GM23338 (cell line): ENCODE results near the gene TMCC1. TPM values are rescaled to one million over a fixed set of nuclear protein-coding genes. Genes with fewer than 3 reads are reported as not detected.

ENCODE experiments used
- ATAC-seq: fragments of 200-7000 bp; cut with Tn5 transposase; 3 replicates; pipeline ENCODE4 v1.9.1; 2020
- DNase-seq: peaks from one replicate; pipeline ENCODE4 v3.0.0-alpha.2; 2015; ENCODE audit warnings: low spot score
- H2AFZ ChIP-seq: fragments of 200-600 bp; sonication (generic); 2 replicates; pipeline ENCODE4 v1.8.0; 2016; ENCODE audit warnings: antibody characterized with exemption, mild to moderate bottlenecking, moderate library complexity
- H3F3A ChIP-seq: fragments of 200-600 bp; sonication (generic); replicated peaks from 2 replicates; pipeline ENCODE4 v1.8.0; 2017; ENCODE audit warnings: antibody characterized with exemption, mixed run types, low read depth
- H3K27ac ChIP-seq: fragments of 200-600 bp; sonication (generic); 2 replicates; pipeline ENCODE4 v1.6.1; 2016; ENCODE audit warnings: low read depth
- H3K27me3 ChIP-seq: fragments of 200-600 bp; sonication (generic); 2 replicates; pipeline ENCODE4 v1.8.0; 2016; ENCODE audit warnings: mild to moderate bottlenecking, mixed run types, moderate library complexity; ENCODE audit not compliant: insufficient read depth
- H3K36me3 ChIP-seq: fragments of 200-600 bp; sonication (generic); 2 replicates; pipeline ENCODE4 v1.8.0; 2016; ENCODE audit warnings: mild to moderate bottlenecking; ENCODE audit not compliant: insufficient read depth
- H3K4me1 ChIP-seq: fragments of 200-600 bp; sonication (generic); 2 replicates; pipeline ENCODE4 v1.8.0; 2016; ENCODE audit warnings: mild to moderate bottlenecking, moderate library complexity; ENCODE audit not compliant: insufficient read depth
- H3K4me2 ChIP-seq: fragments of 200-600 bp; sonication (generic); 2 replicates; pipeline ENCODE4 v1.7.1; 2017; ENCODE audit warnings: mixed run types
- H3K4me3 ChIP-seq: fragments of 200-600 bp; sonication (generic); 2 replicates; pipeline ENCODE4 v1.6.1; 2016; ENCODE audit warnings: mixed run types
- H3K79me2 ChIP-seq: fragments of 200-600 bp; sonication (generic); replicated peaks from 2 replicates; pipeline ENCODE4 v1.8.0; 2017; ENCODE audit warnings: mild to moderate bottlenecking; ENCODE audit not compliant: insufficient read depth
- H3K9me2 ChIP-seq: fragments of 200-600 bp; sonication (generic); 2 replicates; pipeline ENCODE4 v1.8.0; 2017; ENCODE audit not compliant: insufficient read depth
- H4K20me1 ChIP-seq: fragments of 200-600 bp; sonication (generic); replicated peaks from 2 replicates; pipeline ENCODE4 v1.8.0; 2017; ENCODE audit warnings: mild to moderate bottlenecking; ENCODE audit not compliant: insufficient read depth
- H3K27ac Mint-ChIP-seq: 2 replicates; pipeline ENCODE4 v1.8.0; 2020; ENCODE audit warnings: inconsistent platforms, mild to moderate bottlenecking, moderate library complexity, mixed read lengths
- H3K27me3 Mint-ChIP-seq: 3 replicates; pipeline ENCODE4 v1.8.0; 2022; ENCODE audit warnings: low read depth, mild to moderate bottlenecking, moderate library complexity, mixed read lengths, inconsistent platforms; ENCODE audit not compliant: insufficient read depth, poor library complexity
- H3K36me3 Mint-ChIP-seq: 3 replicates; pipeline ENCODE4 v1.8.0; 2021; ENCODE audit warnings: low read depth, mild to moderate bottlenecking, inconsistent platforms, moderate library complexity, mixed read lengths
- H3K4me1 Mint-ChIP-seq: 3 replicates; pipeline ENCODE4 v1.8.0; 2020; ENCODE audit warnings: mild to moderate bottlenecking, inconsistent platforms, mixed read lengths
- H3K4me3 Mint-ChIP-seq: 3 replicates; pipeline ENCODE4 v1.8.0; 2021; ENCODE audit warnings: moderate library complexity, mild to moderate bottlenecking, inconsistent platforms, mixed read lengths
- H3K9me3 Mint-ChIP-seq: 3 replicates; pipeline ENCODE4 v1.8.0; 2020; ENCODE audit warnings: moderate library complexity, mild to moderate bottlenecking, inconsistent platforms, mixed read lengths
- CREB1 ChIP-seq: fragments of 250-450 bp; sonication (Bioruptor Pico); IDR thresholded peaks from 2 replicates; pipeline ENCODE4 v1.5.0; 2020; ENCODE audit warnings: low read depth, mild to moderate bottlenecking, moderate library complexity
- CTCF ChIP-seq, 2 experiments: fragments of 200-600 bp in 1 of 2; sonication (generic) in 1 of 2; conservative IDR thresholded peaks; 2 replicates each; pipeline versions ENCODE4 v1.5.1 to v1.6.1; 2016 to 2017; ENCODE audit warnings: antibody characterized with exemption in 2 of 2, low read depth in 2 of 2, mild to moderate bottlenecking in 2 of 2, moderate library complexity in 1 of 2
- EZH2phosphoT487 ChIP-seq: fragments of 200-600 bp; sonication (generic); IDR thresholded peaks from one replicate; pipeline ENCODE4 v1.8.1; 2018; ENCODE audit warnings: antibody characterized with exemption; ENCODE audit not compliant: unreplicated experiment
- JUNB ChIP-seq: IDR thresholded peaks from one replicate; pipeline ENCODE4 v1.6.1; 2016; ENCODE audit warnings: antibody characterized with exemption; ENCODE audit not compliant: unreplicated experiment
- STAT1 ChIP-seq: IDR thresholded peaks from one replicate; pipeline ENCODE4 v1.6.1; 2016; ENCODE audit warnings: antibody characterized with exemption; ENCODE audit not compliant: unreplicated experiment
- ZNF114 ChIP-seq: fragments of 250-450 bp; sonication (Bioruptor Pico); IDR thresholded peaks from 2 replicates; pipeline ENCODE4 v1.5.0; 2020; ENCODE audit warnings: mild to moderate bottlenecking, moderate library complexity
- ZNF331 ChIP-seq: fragments of 250-450 bp; sonication (Bioruptor Pico); IDR thresholded peaks from 2 replicates; pipeline ENCODE4 v1.5.0; 2020; ENCODE audit warnings: low read depth, mild to moderate bottlenecking, moderate library complexity
- polyA plus RNA-seq: library from polyadenylated mRNA; unstranded; fragments of >200 nt; fragmentation: Nextera tagmentation; extraction: Ambion mirVana; gene quantifications from 2 replicates; pipeline ENCODE4 v1.2.1, GENCODE V29; 2016
- total RNA-seq: library from RNA; depleted of rRNA; stranded (reverse); fragments of >200 nt; shearing (Covaris generic); gene quantifications from 2 replicates; pipeline ENCODE4 v1.2.3, GENCODE V29; 2014

The TMCC1 gene
- total and polyA plus RNA-seq, 2 experiments from 2014 or later = 8.2 to 18.4 TPM

GRCh38 chr3:129938140-129938930 lies 44.8 kb upstream of the TMCC1 start:
- DNase-seq = peak; percentile 11
- H3K9me3 Mint-ChIP-seq = no peaks in the 10 kb centered on the region
- H3K4me3 Mint-ChIP-seq = no peak overlapping the region

GRCh38 chr3:129937717-129938116 lies 44.2 kb upstream of the TMCC1 start:
- Histone ChIP-seq H3K27me3 (no peaks in the 10 kb centered on the region), H4K20me1 (no peaks in the 10 kb centered on the region), H3K4me1 (0 out of 2 replicates have a peak, but pooled peaks cover 9% of the 10 kb centered on the region), H3K4me3 (no peak overlapping the region), H3K4me2 (no peak overlapping the region), H3F3A (no peaks in the 10 kb centered on the region), H3K36me3 (no peaks in the 10 kb centered on the region), H2AFZ (peak overlapping the region; percentile 85), H3K27ac (no peak overlapping the region), H3K79me2 (no peaks in the 10 kb centered on the region), H3K9me2 (no peaks in the 10 kb centered on the region)
- peaks cover 12% of the 10 kb centered on the region for H3K4me1 Mint-ChIP-seq
- ATAC-seq (peak; percentile 58), DNase-seq (peak; percentile 51)
- peaks cover 4% of the 10 kb centered on the region for H3K27me3 Mint-ChIP-seq
- H3K36me3 Mint-ChIP-seq = no peaks in the 10 kb centered on the region
- no peaks in the 10 kb centered on the region for H3K9me3 Mint-ChIP-seq
- no peak overlapping the region for H3K4me3 Mint-ChIP-seq
- no peak overlapping the region for H3K27ac Mint-ChIP-seq
- TF ChIP-seq JUNB (no peak), CTCF (conservative IDR thresholded peaks at IDR 0.05; ENCODE audit: low read depth in 2 of 2) (peak in 1 of 2 experiments; percentile 51; a peak in 2 of 4 replicates)

More at GRCh38 chr3:129938140-129938930, 44.8 kb upstream of the TMCC1 start:
- Histone ChIP-seq H3K36me3 (no peaks in the 10 kb centered on the region), H3K27ac (no peak overlapping the region), H4K20me1 (no peaks in the 10 kb centered on the region), H3F3A (no peaks in the 10 kb centered on the region), H3K4me1 (0 out of 2 replicates have a peak, but pooled peaks cover 9% of the 10 kb centered on the region), H2AFZ (peak overlapping the region; percentile 85), H3K4me3 (no peak overlapping the region), H3K9me2 (no peaks in the 10 kb centered on the region), H3K79me2 (no peaks in the 10 kb centered on the region), H3K27me3 (no peaks in the 10 kb centered on the region), H3K4me2 (no peak overlapping the region)
- TF ChIP-seq CTCF (conservative IDR thresholded peaks at IDR 0.05; ENCODE audit: low read depth in 2 of 2) = peak in 1 of 2 experiments; percentile 31; a peak in 1 of 4 replicates
- no peak for TF ChIP-seq STAT1
- no peaks in the 10 kb centered on the region for H3K36me3 Mint-ChIP-seq
- no peak for ATAC-seq
- no peak overlapping the region for H3K27ac Mint-ChIP-seq
- H3K4me1 Mint-ChIP-seq = peaks cover 12% of the 10 kb centered on the region
- peaks cover 5% of the 10 kb centered on the region for H3K27me3 Mint-ChIP-seq

- H3F3A ChIP-seq = no peaks in the 10 kb centered on the region
- Mint-ChIP-seq H3K4me3 (no peak overlapping the region), H3K36me3 (no peaks in the 10 kb centered on the region), H3K4me1 (peaks cover 10% of the 10 kb centered on the region; the same call in 2 of the 3 replicates), H3K27me3 (peaks cover 2% of the 10 kb centered on the region), H3K27ac (no peak overlapping the region), H3K9me3 (no peaks in the 10 kb centered on the region)
- no peaks in the 10 kb centered on the region for H3K27me3 ChIP-seq
- ATAC-seq = no peak
- no peak overlapping the region for H3K4me2 ChIP-seq
- H3K4me1 ChIP-seq = 0 out of 2 replicates have a peak, but pooled peaks cover 9% of the 10 kb centered on the region
- H4K20me1 ChIP-seq = no peaks in the 10 kb centered on the region
- H3K9me2 ChIP-seq = no peaks in the 10 kb centered on the region
- H3K79me2 ChIP-seq = no peaks in the 10 kb centered on the region
- H3K27ac ChIP-seq = no peak overlapping the region
- no peak overlapping the region for H3K4me3 ChIP-seq
- peak; percentile 28 for DNase-seq
- H2AFZ ChIP-seq = peak overlapping the region; percentile 74; the same call in 1 of the 2 replicates
- H3K36me3 ChIP-seq = no peaks in the 10 kb centered on the region
- no peak for TF ChIP-seq ZNF114 (CRISPR knock-in tag)
- TF ChIP-seq JUNB = no peak
- TF ChIP-seq CREB1 = no peak
- no peak for TF ChIP-seq ZNF331
- no peak for TF ChIP-seq STAT1
- TF ChIP-seq CTCF (conservative IDR thresholded peaks at IDR 0.05; ENCODE audit: low read depth in 2 of 2) = no peak
- TF ChIP-seq EZH2phosphoT487 = no peak
Observed at GRCh38 chr3:129936757-129937156, 43.2 kb upstream of the TMCC1 start.
